Liver (tissue), 9 donors: ENCODE measurements around the gene RPS6KA6. TPM values are rescaled to one million over a fixed set of nuclear protein-coding genes. Genes with fewer than 3 reads are reported as not detected.

Experiments
- DNase-seq: peaks from one replicate; pipeline ENCODE4 v3.0.0-alpha.2; 2017; ENCODE audit warnings: low spot score
- H3K27ac ChIP-seq, 2 donors: one replicate each; pipeline ENCODE4 v1.7.0; 2013; ENCODE audit warnings: inconsistent platforms in 2 of 2, low read length in 2 of 2, control low read depth in 1 of 2, low read depth in 1 of 2, mild to moderate bottlenecking in 1 of 2
- H3K27me3 ChIP-seq, 4 donors: one replicate each; pipeline versions ENCODE4 v1.6.1 to v1.7.0; 2013; ENCODE audit warnings: low read length in 3 of 4, inconsistent platforms in 1 of 4, mild to moderate bottlenecking in 1 of 4, moderate library complexity in 1 of 4; ENCODE audit not compliant: control insufficient read depth in 4 of 4, insufficient read depth in 4 of 4
- H3K36me3 ChIP-seq, 4 donors: one replicate each; pipeline versions ENCODE4 v1.6.1 to v1.7.0; 2013; ENCODE audit warnings: low read length in 3 of 4, mild to moderate bottlenecking in 3 of 4, low read depth in 1 of 4, moderate library complexity in 1 of 4; ENCODE audit not compliant: control insufficient read depth in 4 of 4, insufficient read depth in 3 of 4
- H3K4me1 ChIP-seq, 4 donors: one replicate each; pipeline versions ENCODE4 v1.6.1 to v1.7.0; 2013; ENCODE audit warnings: low read length in 3 of 4, mild to moderate bottlenecking in 3 of 4, moderate library complexity in 1 of 4; ENCODE audit not compliant: control insufficient read depth in 4 of 4, insufficient read depth in 4 of 4
- H3K4me3 ChIP-seq, 3 donors: one replicate each; pipeline versions ENCODE4 v1.6.1 to v1.7.0; 2013; ENCODE audit warnings: low read length in 3 of 3, control low read depth in 1 of 3, low read depth in 1 of 3, mild to moderate bottlenecking in 1 of 3
- H3K9ac ChIP-seq, 2 donors: one replicate each; pipeline ENCODE4 v1.7.0; 2013; ENCODE audit warnings: low read length in 2 of 2, mild to moderate bottlenecking in 2 of 2, moderate library complexity in 2 of 2, control low read depth in 1 of 2, low read depth in 1 of 2
- H3K9me3 ChIP-seq, 4 donors: one replicate each; pipeline versions ENCODE4 v1.6.1 to v1.7.0; 2013; ENCODE audit warnings: low read length in 3 of 4; ENCODE audit not compliant: control insufficient read depth in 4 of 4
- EGR1 ChIP-seq, 2 donors: IDR thresholded peaks; 2 replicates each; pipeline ENCODE4 v1.6.1; 2016 to 2018; ENCODE audit warnings: antibody characterized with exemption in 2 of 2, low read depth in 2 of 2
- FOXA1 ChIP-seq: IDR thresholded peaks from 2 replicates; pipeline ENCODE4 v1.6.1; 2016; ENCODE audit warnings: antibody characterized with exemption
- FOXA2 ChIP-seq: IDR thresholded peaks from 2 replicates; pipeline ENCODE4 v1.6.1; 2016; ENCODE audit warnings: antibody characterized with exemption
- GABPA ChIP-seq, 2 donors: IDR thresholded peaks in 1 of 2; conservative IDR thresholded peaks in 1 of 2; 2 replicates each; pipeline ENCODE4 v1.6.1; 2016; ENCODE audit warnings: antibody characterized with exemption in 2 of 2, mild to moderate bottlenecking in 1 of 2, moderate library complexity in 1 of 2
- HNF4A ChIP-seq, 2 donors: conservative IDR thresholded peaks; 2 replicates each; pipeline ENCODE4 v1.6.1; 2016; ENCODE audit warnings: antibody characterized with exemption in 2 of 2, mild to moderate bottlenecking in 2 of 2
- HNF4G ChIP-seq: IDR thresholded peaks from 2 replicates; pipeline ENCODE4 v1.6.1; 2016; ENCODE audit warnings: antibody characterized with exemption
- JUND ChIP-seq, 2 donors: IDR thresholded peaks; 2 replicates each; pipeline ENCODE4 v1.6.1; 2016; ENCODE audit warnings: antibody characterized with exemption in 2 of 2
- NR2F2 ChIP-seq: IDR thresholded peaks from 2 replicates; pipeline ENCODE4 v1.6.1; 2016; ENCODE audit warnings: antibody characterized with exemption
- RAD21 ChIP-seq, 2 donors: IDR thresholded peaks; 2 replicates each; pipeline ENCODE4 v1.6.1; 2016; ENCODE audit warnings: antibody characterized with exemption in 2 of 2, mild to moderate bottlenecking in 2 of 2
- RXRA ChIP-seq, 2 donors: IDR thresholded peaks; 2 replicates each; pipeline ENCODE4 v1.6.1; 2017 to 2018; ENCODE audit warnings: antibody characterized with exemption in 2 of 2, mild to moderate bottlenecking in 1 of 2
- SP1 ChIP-seq: IDR thresholded peaks from 2 replicates; pipeline ENCODE4 v1.6.1; 2018; ENCODE audit warnings: antibody characterized with exemption, mild to moderate bottlenecking
- TAF1 ChIP-seq: conservative IDR thresholded peaks from 2 replicates; pipeline ENCODE4 v1.6.1; 2016; ENCODE audit warnings: antibody characterized with exemption, mild to moderate bottlenecking
- YY1 ChIP-seq: IDR thresholded peaks from 2 replicates; pipeline ENCODE4 v1.6.1; 2016; ENCODE audit warnings: antibody characterized with exemption, mild to moderate bottlenecking
- WGBS: extraction: QIAGEN DNeasy Blood & Tissue Kit; methylation state at CpG from one replicate; pipeline ENCODE4 v1.1.7; 2013; 5-methylcytosine and 5-hydroxymethylcytosine counted together
- polyA plus RNA-seq, 2 donors: library from polyadenylated mRNA; stranded (reverse) in 1 of 2; unstranded in 1 of 2; fragments of 200-250 nt in 1 of 2; fragments of >200 nt in 1 of 2; fragmentation: Nextera tagmentation in 1 of 2; extraction: Ambion mirVana in 1 of 2; gene quantifications; one replicate each; pipeline versions ENCODE4 v1.2.1 to v1.2.3, GENCODE V29; 2013 to 2015
- total RNA-seq, 2 donors: library from RNA; depleted of rRNA; stranded (reverse); fragments of >200 nt; gene quantifications; one replicate each; pipeline ENCODE4 v1.2.3, GENCODE V29; 2014
- TF ChIP-seq, protein P1 (sequence below): IDR thresholded peaks from 2 replicates; pipeline ENCODE4 v1.6.1; 2016; ENCODE audit warnings: antibody characterized with exemption
- TF ChIP-seq, protein P2 (sequence below): fragments of 150-350 bp; IDR thresholded peaks from 2 replicates; pipeline ENCODE4 v1.5.1; 2017; ENCODE audit warnings: improper control_type of control experiment, low read depth, low read length; ENCODE audit not compliant: missing input control
- TF ChIP-seq, protein P3 (sequence below): IDR thresholded peaks from 2 replicates; pipeline ENCODE4 v1.6.1; 2016; ENCODE audit warnings: antibody characterized with exemption, mild to moderate bottlenecking
- TF ChIP-seq, protein P4 (sequence below): IDR thresholded peaks from 2 replicates; pipeline ENCODE4 v1.6.1; 2016; ENCODE audit warnings: antibody characterized with exemption
- TF ChIP-seq, protein P5 (sequence below): IDR thresholded peaks from 2 replicates; pipeline ENCODE4 v1.6.1; 2016; ENCODE audit warnings: antibody characterized with exemption
- donor health status: healthy.
- donor health status: healthy.
- donor health status: healthy.
- donor health status: healthy.
- donor health status: healthy.

The RPS6KA6 gene
- total and polyA plus RNA-seq, 4 donors, result 0.39 to 1.9 (median 0.91) TPM

DNA sequence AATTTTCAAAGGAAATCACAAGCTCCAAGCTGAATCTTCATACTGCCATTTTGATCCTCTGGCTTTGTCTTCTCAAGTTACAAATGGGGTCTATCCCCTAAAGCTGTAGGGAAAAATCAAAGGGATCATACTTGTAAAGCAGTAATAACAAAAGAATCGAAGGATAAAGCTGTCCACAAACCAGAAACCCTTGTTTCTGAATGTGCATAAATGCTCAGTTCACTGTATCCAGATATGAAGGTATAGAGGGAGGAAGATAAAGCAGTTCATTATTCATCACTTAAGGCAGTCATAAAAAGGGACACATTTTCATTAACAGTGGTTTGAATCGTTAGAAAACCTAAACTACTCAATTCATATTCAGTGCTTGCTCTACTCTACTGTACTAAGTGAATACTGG lies 33.2 kb upstream of the RPS6KA6 start:
- Histone ChIP-seq H3K4me1 (no peaks in the 10 kb centered on the region), H3K36me3 (no peaks in the 10 kb centered on the region), H3K27ac (no peak overlapping the region), H3K4me3 (no peak overlapping the region), H3K9me3 (no peaks in the 10 kb centered on the region), H3K9ac (no peak overlapping the region), H3K27me3 (no peaks in the 10 kb centered on the region)
- 70% methylated on average over 2 of the region's 2 CpGs for WGBS
- DNase-seq, result no peak
- no peak for TF ChIP-seq FOXA2
- no peak for TF ChIP-seq YY1
- TF ChIP-seq JUND (IDR thresholded peaks at IDR 0.05), result no peak
- TF ChIP-seq RAD21 (IDR thresholded peaks at IDR 0.05), result no peak
- TF ChIP-seq FOXA1, result no peak
- TF ChIP-seq, protein P1, sequence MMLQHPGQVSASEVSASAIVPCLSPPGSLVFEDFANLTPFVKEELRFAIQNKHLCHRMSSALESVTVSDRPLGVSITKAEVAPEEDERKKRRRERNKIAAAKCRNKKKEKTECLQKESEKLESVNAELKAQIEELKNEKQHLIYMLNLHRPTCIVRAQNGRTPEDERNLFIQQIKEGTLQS, result no peak
- TF ChIP-seq, protein P2, sequence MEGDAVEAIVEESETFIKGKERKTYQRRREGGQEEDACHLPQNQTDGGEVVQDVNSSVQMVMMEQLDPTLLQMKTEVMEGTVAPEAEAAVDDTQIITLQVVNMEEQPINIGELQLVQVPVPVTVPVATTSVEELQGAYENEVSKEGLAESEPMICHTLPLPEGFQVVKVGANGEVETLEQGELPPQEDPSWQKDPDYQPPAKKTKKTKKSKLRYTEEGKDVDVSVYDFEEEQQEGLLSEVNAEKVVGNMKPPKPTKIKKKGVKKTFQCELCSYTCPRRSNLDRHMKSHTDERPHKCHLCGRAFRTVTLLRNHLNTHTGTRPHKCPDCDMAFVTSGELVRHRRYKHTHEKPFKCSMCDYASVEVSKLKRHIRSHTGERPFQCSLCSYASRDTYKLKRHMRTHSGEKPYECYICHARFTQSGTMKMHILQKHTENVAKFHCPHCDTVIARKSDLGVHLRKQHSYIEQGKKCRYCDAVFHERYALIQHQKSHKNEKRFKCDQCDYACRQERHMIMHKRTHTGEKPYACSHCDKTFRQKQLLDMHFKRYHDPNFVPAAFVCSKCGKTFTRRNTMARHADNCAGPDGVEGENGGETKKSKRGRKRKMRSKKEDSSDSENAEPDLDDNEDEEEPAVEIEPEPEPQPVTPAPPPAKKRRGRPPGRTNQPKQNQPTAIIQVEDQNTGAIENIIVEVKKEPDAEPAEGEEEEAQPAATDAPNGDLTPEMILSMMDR, result no peak
- no peak for TF ChIP-seq RXRA (IDR thresholded peaks at IDR 0.05)
- TF ChIP-seq, protein P3, sequence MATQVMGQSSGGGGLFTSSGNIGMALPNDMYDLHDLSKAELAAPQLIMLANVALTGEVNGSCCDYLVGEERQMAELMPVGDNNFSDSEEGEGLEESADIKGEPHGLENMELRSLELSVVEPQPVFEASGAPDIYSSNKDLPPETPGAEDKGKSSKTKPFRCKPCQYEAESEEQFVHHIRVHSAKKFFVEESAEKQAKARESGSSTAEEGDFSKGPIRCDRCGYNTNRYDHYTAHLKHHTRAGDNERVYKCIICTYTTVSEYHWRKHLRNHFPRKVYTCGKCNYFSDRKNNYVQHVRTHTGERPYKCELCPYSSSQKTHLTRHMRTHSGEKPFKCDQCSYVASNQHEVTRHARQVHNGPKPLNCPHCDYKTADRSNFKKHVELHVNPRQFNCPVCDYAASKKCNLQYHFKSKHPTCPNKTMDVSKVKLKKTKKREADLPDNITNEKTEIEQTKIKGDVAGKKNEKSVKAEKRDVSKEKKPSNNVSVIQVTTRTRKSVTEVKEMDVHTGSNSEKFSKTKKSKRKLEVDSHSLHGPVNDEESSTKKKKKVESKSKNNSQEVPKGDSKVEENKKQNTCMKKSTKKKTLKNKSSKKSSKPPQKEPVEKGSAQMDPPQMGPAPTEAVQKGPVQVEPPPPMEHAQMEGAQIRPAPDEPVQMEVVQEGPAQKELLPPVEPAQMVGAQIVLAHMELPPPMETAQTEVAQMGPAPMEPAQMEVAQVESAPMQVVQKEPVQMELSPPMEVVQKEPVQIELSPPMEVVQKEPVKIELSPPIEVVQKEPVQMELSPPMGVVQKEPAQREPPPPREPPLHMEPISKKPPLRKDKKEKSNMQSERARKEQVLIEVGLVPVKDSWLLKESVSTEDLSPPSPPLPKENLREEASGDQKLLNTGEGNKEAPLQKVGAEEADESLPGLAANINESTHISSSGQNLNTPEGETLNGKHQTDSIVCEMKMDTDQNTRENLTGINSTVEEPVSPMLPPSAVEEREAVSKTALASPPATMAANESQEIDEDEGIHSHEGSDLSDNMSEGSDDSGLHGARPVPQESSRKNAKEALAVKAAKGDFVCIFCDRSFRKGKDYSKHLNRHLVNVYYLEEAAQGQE, result no peak
- TF ChIP-seq, protein P4, sequence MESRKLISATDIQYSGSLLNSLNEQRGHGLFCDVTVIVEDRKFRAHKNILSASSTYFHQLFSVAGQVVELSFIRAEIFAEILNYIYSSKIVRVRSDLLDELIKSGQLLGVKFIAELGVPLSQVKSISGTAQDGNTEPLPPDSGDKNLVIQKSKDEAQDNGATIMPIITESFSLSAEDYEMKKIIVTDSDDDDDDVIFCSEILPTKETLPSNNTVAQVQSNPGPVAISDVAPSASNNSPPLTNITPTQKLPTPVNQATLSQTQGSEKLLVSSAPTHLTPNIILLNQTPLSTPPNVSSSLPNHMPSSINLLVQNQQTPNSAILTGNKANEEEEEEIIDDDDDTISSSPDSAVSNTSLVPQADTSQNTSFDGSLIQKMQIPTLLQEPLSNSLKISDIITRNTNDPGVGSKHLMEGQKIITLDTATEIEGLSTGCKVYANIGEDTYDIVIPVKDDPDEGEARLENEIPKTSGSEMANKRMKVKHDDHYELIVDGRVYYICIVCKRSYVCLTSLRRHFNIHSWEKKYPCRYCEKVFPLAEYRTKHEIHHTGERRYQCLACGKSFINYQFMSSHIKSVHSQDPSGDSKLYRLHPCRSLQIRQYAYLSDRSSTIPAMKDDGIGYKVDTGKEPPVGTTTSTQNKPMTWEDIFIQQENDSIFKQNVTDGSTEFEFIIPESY, result no peak
- TF ChIP-seq, protein P5, sequence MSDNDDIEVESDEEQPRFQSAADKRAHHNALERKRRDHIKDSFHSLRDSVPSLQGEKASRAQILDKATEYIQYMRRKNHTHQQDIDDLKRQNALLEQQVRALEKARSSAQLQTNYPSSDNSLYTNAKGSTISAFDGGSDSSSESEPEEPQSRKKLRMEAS, result no peak
- TF ChIP-seq EGR1 (IDR thresholded peaks at IDR 0.05; ENCODE audit: low read depth in 2 of 2), result no peak
- no peak for TF ChIP-seq HNF4G
- TF ChIP-seq HNF4A (conservative IDR thresholded peaks at IDR 0.05), result no peak
- no peak for TF ChIP-seq TAF1

DNA sequence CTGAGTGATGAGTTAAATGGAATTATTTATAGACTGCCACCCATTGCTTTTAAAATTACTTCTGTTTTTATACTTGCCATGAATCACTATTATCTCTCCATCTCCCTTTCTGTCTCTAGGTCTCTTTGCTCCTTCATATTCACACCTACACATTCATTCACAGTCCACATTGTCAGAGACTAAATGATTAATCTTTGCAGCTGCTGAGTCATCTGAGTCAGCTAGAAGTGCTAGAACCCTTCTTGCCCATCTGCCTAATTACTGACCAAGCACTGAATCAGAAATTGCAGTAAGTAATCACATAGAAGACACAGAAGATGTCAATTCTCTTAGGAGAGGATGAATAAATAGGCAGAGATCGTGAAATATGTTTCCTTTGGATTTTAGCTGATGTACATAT lies 31.6 kb upstream of the RPS6KA6 start:
- 78% methylated on average over 1 of the region's 1 CpG for WGBS
- Histone ChIP-seq H3K9me3 (no peaks in the 10 kb centered on the region), H3K36me3 (no peaks in the 10 kb centered on the region)
- TF ChIP-seq TAF1 (no peak), HNF4A (conservative IDR thresholded peaks at IDR 0.05) (no peak), EGR1 (IDR thresholded peaks at IDR 0.05; ENCODE audit: low read depth in 2 of 2) (no peak), SP1 (no peak), RXRA (IDR thresholded peaks at IDR 0.05) (no peak), NR2F2 (no peak), GABPA (IDR thresholded peaks at IDR 0.05 in 1 of 2, conservative IDR thresholded peaks at IDR 0.05 in 1 of 2) (no peak), HNF4G (no peak), YY1 (no peak)
- TF ChIP-seq, protein P5, result no peak
- TF ChIP-seq, protein P3, result no peak
- TF ChIP-seq, protein P4, result no peak
- TF ChIP-seq, protein P1, result no peak

More for the DNA sequence above, 31.6 kb upstream of the RPS6KA6 start:
- Histone ChIP-seq H3K4me1 (no peaks in the 10 kb centered on the region), H3K4me3 (no peak overlapping the region), H3K27ac (no peak overlapping the region), H3K27me3 (no peaks in the 10 kb centered on the region), H3K9ac (no peak overlapping the region)
- no peak for DNase-seq
